HEK293T (cell line): ENCODE results near the gene NXN.

Source experiments
- ARNT ChIP-seq: fragments of 450-650 bp; IDR thresholded peaks from 2 replicates; pipeline ENCODE4 v1.6.1; 2017; ENCODE audit warnings: mild to moderate bottlenecking
- BHLHE40 ChIP-seq: fragments of 450-650 bp; IDR thresholded peaks from 2 replicates; pipeline ENCODE4 v1.6.1; 2016; ENCODE audit warnings: mild to moderate bottlenecking, moderate library complexity, borderline replicate concordance
- ELF4 ChIP-seq: fragments of 450-650 bp; IDR thresholded peaks from 2 replicates; pipeline ENCODE4 v1.6.1; 2017; ENCODE audit warnings: antibody characterized with exemption
- FOXM1 ChIP-seq: fragments of 450-650 bp; IDR thresholded peaks from 2 replicates; pipeline ENCODE4 v1.6.1; 2017; ENCODE audit warnings: mild to moderate bottlenecking, borderline replicate concordance
- LEF1 ChIP-seq: fragments of 450-650 bp; IDR thresholded peaks from 2 replicates; pipeline ENCODE4 v1.6.1; 2017; ENCODE audit warnings: mild to moderate bottlenecking, borderline replicate concordance
- NFRKB ChIP-seq: fragments of 450-650 bp; IDR thresholded peaks from 2 replicates; pipeline ENCODE4 v1.6.1; 2016; ENCODE audit warnings: mild to moderate bottlenecking, moderate library complexity
- SP1 ChIP-seq: fragments of 450-650 bp; IDR thresholded peaks from 2 replicates; pipeline ENCODE4 v1.6.1; 2017
- SUZ12 ChIP-seq: fragments of 450-650 bp; IDR thresholded peaks from 2 replicates; pipeline ENCODE4 v1.6.1; 2016; ENCODE audit warnings: mild to moderate bottlenecking
- ZNF384 ChIP-seq: fragments of 450-650 bp; IDR thresholded peaks from 2 replicates; pipeline ENCODE4 v1.6.1; 2016

DNA sequence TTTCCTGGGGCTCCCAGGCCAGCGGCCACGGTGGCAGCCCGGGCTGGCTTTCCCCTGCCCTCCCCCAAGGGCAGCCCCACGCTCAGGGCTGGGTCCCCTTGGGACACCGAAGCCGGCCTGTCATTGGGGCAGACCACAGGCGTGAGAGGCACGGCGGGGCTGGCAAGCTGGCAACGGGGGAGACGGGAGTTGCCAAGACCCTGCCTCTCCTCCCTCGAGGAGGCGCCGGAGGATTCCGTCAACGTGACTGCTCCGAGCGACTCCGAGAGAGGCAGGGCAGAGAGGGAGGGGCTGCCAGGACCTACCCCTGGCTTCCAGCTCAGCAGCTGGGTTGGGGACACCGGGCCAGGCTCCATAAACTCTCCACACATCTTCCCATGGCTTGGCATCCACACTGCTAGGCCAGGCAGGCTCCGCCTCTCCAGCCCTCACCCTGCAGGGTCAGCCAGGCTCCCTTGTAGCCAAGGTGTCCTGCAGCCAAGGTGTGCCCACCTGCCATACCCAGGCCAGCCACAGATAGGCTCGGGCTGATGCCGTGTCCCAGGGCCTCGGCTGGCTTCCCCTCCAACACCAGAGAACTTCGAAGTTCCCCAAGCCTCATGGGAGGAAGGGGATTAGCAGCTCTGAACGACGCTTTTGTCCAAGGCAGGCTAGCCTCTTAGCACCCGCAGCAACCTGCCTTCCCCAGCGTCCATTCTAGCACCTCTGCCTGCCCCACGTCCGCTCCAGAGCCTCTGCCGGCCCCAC, 42.9 kb upstream of the NXN start:
- TF ChIP-seq FOXM1, result no peak
- no peak for TF ChIP-seq BHLHE40
- TF ChIP-seq SUZ12, result no peak
- no peak for TF ChIP-seq ARNT
- no peak for TF ChIP-seq ELF4
- no peak for TF ChIP-seq SP1
- TF ChIP-seq NFRKB, result no peak
- no peak for TF ChIP-seq ZNF384
- no peak for TF ChIP-seq LEF1
